NCI-H128 (cell line): ENCODE data around the gene UNC5C.

Experiments
- DNase-seq: peaks from one replicate; lab custom pipeline; 2025; ENCODE audit not compliant: unreplicated experiment; lab: John Stamatoyannopoulos, UW

Gene UNC5C

DNA sequence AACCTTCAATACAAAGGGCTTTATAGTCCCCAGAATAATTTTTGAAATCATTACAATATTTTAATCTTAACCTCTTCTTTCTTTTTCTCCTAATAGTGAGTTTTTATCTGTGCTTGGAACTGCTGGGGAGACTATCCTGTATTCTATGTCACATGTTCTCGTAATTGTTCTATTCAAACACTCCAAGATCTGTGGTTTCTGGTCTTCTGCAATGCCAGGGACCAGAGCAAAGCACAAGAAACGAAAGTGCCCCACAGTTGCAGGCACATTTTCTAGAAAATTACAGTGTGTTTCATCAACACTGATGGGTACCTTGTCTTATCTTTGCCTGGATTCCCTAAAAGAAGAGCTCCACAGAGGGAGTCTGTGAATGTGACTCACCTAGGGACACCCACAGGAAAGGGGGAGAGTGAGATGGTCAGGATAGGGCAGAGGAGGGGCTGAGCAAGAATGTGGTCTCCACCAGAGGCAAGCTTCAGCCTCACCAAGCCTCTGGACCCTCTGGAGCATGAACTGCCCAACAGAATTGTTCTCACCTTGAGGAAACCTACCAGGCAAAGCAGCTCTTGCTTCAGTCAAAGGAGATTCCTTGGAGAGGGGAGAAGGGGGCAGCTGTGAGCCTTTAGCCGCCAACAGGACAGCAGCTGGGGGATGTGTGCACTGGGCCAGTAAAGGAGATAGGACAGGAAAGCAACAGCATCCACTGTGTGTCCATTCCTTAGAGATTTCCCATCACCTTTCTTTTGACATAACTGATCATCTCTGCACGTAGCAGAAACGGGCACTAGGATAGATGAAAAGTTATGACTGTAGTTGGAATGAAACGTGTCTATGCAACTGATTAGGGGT, 25.9 kb downstream of the UNC5C start:
- no peak for DNase-seq

DNA sequence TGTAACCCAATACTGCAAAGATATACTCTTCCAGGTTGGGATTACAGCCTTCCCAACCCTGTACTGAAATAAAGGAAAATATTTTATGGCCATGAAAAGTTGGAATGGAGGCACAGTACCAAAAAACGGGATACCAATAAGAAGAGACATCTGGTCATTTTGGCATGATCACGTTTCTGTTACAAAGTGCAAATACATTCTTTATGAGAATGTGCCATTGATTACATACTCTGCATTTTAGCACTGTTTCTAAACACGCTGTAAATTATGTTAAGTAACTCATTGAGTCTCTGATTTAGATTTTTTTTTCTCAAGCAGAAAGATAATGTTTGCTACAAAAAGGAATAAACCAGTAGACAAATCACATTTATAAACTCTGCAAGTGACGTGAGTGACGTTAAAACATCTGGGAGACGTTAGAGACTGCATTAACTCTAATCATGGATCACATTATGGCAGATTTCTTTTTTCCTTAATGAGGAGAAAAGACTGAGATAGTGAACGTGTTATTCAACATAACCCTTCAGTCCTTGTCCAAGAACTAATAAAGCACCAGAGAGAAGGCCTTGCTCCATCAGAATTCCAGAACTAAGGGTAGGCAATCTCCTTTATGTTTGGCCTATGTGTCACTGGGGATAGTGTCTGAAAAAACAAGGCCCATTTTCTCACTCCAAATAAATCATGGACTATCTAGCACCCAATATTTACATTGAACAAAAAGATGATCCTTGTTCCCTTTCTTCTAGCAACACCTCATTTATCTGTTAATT, 31.0 kb downstream of the UNC5C start:
- no peak for DNase-seq

DNA sequence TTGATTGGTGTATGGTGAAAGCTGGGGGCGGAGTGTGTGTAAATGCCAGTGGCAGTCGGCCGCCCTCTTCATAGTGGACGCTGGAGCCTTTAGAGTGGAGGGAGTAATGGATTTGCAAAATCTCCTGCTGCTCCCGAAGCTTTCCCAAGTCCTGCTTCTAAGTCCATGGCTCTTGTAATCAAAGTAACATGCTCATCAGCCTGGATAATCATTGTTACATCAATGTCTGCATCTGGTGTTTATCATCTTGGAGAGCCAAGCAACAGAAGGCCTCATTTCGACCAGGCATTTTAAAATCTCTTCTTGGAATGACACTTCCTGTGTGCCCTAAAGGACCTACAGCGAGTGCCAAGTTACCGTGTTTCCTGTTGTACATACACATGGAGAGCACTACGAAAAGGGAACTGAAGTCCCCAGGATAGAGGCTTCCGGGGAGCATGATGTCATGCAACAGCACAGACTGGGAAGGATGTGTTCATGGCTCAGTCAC, 32.2 kb downstream of the UNC5C start:
- no peak for DNase-seq

DNA sequence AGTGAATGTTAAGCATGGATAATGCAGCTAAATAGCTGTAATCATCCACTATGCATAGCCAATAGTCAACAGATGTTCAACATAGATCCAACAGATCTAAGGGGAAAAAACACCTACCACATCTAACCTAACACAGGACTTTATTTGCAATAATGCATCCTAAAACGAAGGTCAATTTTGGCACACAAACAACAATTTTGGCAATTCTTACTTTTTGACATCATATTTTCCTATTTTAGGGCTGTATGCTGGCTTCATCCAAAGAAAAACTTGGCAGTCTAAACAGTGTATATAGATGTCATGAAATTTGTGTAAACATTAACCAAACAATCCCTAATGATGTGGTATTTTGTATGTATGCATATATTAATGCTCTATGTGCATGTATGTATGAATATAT, 33.2 kb downstream of the UNC5C start:
- no peak for DNase-seq

DNA sequence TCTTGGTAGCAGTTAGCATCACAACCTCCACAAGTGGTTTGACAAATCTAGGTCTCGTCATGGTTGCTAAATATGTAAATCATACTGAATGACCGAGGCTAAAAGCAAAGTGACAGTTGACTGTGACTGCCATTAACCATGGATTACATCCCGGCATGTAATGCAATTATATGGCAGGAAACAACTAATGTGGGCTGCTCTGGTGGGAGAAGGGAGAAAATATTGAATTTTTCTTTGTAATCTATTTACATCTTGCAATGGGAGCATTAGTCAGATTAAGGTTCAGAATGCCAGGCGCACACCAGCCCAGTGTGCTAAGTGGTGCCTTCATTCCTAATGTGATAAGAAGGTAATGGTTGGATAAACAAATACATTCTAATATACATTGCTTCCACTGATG, 35.8 kb downstream of the UNC5C start:
- no peak for DNase-seq

DNA sequence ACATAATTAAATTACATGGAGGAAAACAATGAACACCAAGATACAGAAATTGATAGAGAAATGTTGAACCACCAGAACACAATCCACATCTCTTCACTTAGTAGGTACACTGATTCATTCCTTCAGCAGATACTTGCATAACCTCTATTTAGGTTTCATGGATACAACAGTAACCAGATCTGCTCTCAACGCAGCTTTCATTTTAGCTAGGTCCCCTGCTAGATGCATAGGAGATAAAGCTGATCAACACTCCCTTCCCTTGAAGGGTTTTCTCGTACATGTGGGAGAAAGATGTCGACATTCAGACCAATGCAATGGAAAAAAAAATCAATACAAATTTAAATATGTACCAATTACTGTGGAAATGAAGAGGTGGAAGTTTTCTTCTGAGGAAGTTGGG, 37.3 kb downstream of the UNC5C start:
- no peak for DNase-seq

DNA sequence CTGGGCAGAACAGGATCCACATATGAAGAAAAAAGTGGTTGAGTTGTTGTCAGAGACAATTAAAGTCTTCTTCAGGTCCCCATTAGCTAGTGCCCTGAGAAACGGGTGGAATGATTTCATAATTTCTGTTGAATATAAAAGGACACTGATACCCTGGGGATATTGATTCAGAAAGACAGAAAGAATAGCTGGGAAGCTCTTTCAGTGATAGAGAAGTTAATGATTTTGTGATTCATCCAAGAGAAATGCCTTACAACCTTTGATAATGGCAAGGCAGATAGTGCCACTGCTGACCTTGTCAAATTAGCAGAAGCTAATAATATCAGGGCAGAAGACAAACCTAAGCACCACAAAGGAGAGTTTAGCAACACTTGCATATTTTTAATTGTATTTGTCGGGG, 37.9 kb downstream of the UNC5C start:
- no peak for DNase-seq

DNA sequence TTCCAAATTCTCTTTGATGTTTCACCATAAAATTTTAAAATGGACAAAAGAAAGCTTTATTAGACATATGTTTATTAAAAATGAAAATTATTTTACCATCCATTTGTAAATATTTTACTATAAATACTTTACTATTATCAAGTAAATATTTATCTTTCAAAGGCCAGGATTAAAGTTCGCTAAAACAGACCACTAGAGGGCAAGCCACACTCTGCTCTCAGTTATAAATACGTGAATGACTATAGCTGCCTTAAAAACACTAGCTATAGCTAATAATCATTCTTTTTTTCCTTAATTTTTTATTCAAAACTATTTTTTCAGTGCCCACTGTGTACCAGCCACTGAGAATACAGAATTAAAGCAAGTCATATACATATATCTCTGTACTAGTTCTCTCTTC, 38.6 kb downstream of the UNC5C start:
- DNase-seq = no peak

DNA sequence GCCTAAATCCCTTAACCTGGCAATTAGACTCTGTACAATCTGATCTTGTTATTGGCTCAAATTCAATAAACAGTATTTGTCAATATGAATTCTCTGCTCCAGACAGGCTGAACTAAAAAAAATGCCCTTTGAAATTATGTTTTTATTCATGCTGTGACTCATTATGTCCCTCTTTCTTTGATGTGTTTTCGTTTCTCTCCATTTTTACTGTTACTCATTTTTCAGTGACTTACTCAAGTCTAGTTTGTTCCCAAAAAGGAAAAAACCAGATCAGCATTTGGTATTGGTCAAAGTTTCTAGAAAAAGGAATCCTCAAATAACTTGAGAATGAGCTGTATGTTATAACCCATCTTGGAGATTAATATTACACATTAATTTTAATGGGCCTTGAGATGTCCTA, 40.4 kb downstream of the UNC5C start:
- no peak for DNase-seq

DNA sequence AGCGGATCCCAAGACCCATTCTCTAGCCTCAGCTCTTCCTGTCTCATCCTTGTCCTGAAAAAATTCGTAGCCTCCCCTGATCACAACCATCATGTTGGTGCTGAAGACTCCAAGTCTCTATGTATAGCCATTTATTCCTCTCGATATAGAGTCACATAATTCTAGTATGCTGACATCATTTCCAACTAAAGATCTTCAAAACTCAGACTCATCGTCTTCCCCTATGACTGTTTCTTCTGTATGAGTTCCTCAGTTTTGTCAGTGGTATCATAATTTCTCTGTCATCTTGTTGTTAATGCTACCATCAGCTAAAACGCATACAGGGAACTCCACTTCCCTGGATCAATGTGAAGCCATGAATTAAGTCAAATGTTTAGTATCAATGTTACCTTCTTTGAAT, 41.2 kb downstream of the UNC5C start:
- no peak for DNase-seq

DNA sequence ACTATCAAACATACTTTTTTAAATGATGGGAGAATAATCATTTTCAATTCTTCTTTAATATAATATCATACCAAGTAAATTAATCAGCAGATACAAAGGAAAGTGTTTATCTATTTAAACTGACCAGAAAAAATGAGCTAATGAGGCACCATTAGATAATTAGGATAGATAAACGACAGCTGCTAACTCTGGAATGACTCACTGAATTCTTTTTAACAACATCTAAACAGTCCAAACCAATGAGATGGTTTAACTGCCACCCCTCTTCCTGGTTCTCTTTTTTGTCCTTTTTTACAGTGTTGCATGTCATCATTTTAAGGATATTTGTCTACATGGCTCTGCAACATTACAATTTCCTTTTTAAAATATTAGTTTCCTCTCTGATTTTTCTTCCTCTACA, 41.6 kb downstream of the UNC5C start:
- DNase-seq = no peak

DNA sequence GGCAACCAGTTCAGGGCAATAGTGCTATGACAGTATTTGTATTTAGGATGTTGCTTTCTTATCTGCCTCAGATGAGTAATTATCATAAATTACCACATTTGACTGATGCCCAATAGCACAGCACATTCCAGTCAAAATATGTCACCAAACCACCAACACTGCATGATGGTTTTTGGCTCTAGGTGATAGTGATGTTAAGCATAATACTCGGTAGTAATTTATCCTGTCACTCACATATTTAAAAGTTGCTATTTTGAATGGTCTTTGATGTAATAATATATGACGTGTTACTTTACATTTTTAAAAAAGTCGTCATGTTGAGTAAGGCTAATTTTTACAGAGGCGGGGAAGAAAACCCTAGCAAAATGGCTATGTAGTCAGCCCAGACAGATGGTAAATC, 42.5 kb downstream of the UNC5C start:
- no peak for DNase-seq

DNA sequence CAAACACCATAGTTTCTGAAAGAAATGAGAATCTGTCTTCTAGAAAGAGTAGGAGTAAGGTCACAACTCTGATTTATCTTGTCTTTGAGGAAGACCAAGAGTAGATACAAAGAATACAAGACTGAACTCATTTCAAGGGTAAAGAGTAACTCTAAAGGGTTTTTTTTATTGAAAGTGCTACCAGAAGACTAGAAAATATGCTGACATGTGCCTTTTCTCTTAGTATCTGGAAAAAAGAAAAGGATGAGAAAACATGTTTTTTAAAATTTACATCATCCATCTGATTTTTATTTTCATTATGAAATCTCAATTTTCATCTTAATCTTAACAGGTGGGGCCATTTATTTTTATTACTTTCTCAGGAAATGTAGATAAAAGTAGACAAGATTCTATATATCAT, 43.0 kb downstream of the UNC5C start:
- no peak for DNase-seq

DNA sequence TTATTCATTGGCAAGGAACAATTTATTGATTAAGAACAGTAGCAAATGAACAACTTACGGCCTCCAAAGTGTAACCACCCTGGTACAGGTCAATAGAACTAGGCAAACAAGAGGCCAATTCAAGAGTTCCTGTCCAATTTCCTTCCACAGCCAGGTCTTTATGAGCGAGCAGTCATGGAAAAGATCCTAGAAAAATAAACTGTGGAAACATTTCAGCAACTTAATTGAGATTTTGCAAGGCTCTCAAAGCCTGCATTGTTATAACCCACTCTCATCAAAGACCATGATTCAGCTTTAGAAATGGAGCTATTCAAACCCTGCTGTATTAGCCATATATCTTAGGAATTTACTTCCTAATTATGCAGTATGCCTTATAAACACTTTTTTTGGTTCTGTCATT, 43.6 kb downstream of the UNC5C start:
- DNase-seq = no peak

DNA sequence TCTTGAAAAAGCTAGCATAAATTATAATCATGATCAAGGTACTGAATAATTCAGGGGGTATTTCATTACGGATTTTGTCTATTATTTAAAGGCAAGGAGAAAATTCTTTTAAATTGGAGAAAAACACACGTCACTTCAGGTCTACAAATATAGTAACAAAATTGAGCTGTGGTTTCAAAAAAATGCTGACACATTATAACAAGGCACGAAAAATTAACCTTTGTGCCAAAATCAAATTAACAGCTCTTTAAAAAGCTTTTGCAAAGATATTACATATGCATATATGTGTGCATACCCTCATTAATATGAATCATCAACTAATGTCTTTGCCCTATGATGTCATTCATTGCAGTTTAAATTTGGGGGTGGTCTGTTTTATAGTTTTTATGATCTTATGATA, 44.3 kb downstream of the UNC5C start:
- DNase-seq = no peak

DNA sequence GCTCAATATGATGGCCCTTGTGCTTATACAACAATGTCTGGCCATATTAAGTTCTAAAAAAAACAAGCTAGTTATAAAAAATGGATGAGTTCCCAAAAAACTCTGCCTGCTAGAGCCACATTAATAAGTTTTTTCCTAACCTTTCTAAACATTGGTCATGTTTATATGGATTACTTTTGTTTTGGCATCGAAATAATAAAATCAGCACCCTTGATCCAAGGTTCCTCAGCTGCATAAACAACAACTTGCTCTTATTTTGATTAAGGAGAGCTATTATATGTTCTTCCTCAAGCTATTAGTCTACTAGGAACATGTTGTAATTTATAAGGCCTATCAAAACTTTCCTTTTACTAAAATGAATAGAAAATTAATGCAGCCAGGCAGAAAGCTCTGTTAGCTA, 48.4 kb downstream of the UNC5C start:
- no peak for DNase-seq

DNA sequence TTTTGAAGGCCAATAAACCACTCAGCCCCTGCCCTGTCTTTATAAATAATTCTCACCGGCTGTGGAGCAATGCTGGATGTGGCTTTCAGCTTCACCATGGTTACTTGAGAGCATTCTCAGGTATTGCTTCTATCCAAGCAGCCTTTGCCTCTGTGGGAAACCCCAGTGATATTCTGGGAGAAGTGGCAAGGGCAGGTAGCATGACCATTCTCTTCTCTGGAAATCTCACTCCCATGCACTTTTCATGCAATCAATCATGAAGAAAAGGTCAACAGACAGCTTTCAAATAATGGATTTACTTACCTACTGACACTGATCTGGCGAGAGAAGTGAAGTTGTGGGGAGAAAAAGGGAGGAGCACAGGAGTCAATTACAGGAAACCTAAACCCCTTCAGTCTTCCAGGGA, 49.5 kb downstream of the UNC5C start:
- DNase-seq = no peak

DNA sequence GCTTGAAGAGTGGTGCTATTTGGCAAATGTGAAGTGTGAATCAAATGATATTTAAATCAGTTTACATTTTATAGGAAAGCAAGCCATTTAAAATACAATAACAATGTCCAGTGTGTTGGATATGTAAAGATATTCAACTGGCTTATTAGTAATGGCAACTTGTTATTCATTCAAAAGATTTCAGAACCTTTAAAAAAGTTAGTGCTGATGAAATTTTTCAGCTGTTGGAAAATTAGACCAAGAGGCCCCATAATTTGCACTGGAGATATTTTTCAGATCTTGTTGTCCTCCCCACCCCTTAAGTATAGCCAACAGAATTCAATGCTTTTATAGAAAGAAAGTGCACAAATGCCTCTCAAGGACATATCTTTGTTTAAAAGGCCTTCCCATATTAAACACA, 54.6 kb downstream of the UNC5C start:
- no peak for DNase-seq

DNA sequence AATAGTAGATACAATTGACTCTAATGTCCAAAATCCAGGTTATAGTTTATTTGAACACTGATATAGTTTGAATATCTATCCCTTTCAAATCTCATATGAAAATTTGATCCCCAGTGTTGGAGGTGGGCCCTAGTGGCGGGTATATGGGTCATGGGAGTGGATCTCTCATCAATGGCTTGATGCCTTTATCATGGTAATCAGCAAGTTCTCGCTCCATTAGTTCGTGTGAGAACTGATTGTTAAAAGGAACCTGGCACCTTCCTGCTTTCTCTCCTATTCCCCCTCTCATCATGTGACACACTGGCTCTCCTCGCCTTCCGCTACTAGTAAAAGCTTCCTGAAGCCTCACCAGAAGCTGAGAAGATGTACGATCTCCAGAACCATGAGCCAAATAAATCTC, 70.1 kb downstream of the UNC5C start:
- DNase-seq = no peak

DNA sequence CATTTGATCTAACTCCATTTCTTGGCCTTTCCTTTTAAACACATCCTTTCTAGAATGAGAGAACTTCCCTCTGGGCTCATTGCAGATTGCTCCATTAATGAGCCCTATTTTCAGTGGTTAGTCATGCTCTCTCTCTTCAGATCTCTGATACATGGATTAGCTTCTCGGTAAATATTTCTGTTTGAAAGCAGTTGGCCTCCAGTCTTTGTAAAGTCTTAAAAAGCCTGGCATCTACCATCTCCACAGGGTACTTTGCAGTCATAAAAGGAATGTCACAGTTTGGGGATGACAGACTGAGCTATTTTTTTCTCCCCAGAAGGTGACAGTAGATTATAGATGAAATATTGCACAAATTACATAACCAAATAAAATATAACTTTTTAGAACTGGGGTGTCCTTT, 72.7 kb downstream of the UNC5C start:
- DNase-seq = no peak

DNA sequence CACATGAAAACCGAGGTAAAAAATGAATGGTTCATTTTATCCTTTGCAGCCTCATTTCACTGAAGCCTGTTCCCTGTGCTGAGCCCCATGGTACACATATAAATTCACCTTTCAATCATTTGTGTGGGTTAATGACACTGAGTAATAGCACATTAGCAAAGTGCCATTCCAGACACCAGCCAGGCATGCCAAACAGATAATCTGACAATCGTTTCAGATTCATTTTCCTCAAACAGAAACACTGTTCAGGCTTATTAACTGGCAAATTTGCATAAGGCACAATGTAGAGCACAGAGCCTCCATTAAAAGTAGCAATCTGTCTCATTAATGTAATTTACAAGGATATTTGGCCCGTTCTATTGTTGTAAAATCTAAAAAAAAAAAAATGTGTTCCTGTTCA, 76.2 kb downstream of the UNC5C start:
- no peak for DNase-seq

DNA sequence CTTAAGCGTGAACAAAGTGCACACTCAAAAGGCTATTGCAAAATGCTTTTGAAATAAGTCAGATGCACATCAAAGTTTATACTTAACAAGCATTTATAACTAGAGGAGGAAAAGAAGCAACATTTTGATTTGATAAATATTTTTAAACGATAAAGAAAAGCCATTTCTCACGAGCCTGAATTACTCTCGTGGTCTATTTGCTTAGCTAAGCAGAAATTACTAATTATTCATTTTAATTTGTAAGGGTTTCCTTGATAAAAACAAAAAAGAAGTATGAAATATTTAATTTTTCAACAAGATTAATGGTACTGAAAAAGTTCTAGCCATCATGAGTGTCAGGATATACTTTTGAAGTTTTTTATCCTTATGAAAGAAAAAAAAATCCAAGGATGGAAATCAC, 78.2 kb downstream of the UNC5C start:
- no peak for DNase-seq
